Stromal cell of bone marrow (primary cell): Measurements from ENCODE around the gene LRP5.

Experiments used
- DNase-seq: peaks from one replicate; pipeline ENCODE4 v3.0.0-alpha.2; 2012; ENCODE audit warnings: low read depth

LRP5 gene

DNA sequence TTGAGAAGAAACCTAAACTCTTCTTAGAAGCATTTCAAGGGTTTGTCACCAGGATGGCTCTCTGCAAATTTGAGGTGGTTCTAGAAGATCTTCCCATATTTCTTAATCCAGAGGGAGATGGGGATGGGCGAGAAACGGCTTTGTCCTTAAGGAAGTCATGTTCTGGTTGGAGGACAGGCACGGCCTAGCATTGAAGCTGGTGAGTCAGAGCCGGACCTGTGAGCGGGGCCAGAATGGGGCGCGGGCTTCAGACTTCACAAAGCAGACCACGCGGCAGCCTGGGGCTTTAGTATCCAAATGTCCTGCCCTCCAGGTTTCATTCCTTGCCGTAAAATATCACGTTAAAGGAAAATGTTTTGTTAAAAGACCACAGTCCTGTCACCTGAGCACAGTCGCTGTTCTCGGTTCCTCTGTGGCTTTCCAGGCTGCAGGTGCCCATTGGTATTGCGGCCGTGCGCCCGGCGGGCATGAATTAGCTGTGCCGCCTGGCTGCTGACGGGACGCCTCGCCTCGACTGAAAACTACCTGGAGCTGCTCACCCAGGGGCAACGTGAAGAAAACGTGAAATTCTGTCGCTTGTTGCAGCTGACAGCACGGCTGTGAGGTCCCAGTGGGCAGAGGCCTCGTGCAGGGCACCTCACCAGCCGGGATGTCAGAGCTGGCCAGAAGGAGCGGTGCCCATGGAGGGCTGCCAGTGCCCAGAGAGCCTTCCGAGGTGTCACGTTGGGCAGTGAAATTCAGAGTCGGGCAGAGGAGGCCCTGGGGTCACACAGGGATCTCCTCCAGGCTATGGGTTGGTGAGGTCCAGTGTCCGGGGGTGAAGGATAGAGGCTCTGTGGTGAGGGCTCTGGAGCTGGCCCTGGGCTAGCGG, 59.0 kb downstream of the LRP5 start:
- DNase-seq = no peak

GRCh38 chr11:68372114-68372513, 59.7 kb downstream of the LRP5 start:
- no peak for DNase-seq

GRCh38 chr11:68372625-68373024, 60.2 kb downstream of the LRP5 start:
- no peak for DNase-seq

GRCh38 chr11:68373189-68373814, 60.9 kb downstream of the LRP5 start:
- DNase-seq = peak; percentile 57

GRCh38 chr11:68373815-68374501, 61.6 kb downstream of the LRP5 start:
- no peak for DNase-seq

GRCh38 chr11:68374531-68374930, 62.1 kb downstream of the LRP5 start:
- no peak for DNase-seq

- DNase-seq = no peak
Measured at GRCh38 chr11:68375337-68375736, 62.9 kb downstream of the LRP5 start.

GRCh38 chr11:68375766-68376165, 63.4 kb downstream of the LRP5 start:
- DNase-seq = no peak

GRCh38 chr11:68377389-68377795, 65.0 kb downstream of the LRP5 start:
- DNase-seq = no peak

GRCh38 chr11:68379206-68379605, 66.8 kb downstream of the LRP5 start:
- no peak for DNase-seq

GRCh38 chr11:68380786-68381622, 68.6 kb downstream of the LRP5 start:
- no peak for DNase-seq

DNA sequence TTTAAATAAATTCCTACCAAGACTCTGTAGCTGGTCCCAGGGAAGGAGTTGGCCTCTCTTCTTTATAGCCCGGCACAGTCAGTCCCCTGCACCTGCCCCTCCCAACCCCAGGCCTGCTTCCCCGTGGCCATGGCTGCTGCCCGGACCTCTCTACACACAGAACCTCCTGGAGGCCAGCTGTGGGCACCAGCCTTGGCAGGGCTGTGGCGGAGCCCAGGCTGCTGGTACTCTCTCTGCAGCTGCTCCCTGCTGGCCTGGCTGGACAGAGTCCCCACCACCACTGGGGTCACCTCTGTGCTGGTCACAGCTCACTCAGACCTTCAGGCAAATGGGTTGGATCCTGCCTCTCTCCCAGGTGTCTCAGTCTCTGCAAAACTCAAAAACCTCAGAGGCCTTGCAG, 69.3 kb downstream of the LRP5 start:
- no peak for DNase-seq

DNA sequence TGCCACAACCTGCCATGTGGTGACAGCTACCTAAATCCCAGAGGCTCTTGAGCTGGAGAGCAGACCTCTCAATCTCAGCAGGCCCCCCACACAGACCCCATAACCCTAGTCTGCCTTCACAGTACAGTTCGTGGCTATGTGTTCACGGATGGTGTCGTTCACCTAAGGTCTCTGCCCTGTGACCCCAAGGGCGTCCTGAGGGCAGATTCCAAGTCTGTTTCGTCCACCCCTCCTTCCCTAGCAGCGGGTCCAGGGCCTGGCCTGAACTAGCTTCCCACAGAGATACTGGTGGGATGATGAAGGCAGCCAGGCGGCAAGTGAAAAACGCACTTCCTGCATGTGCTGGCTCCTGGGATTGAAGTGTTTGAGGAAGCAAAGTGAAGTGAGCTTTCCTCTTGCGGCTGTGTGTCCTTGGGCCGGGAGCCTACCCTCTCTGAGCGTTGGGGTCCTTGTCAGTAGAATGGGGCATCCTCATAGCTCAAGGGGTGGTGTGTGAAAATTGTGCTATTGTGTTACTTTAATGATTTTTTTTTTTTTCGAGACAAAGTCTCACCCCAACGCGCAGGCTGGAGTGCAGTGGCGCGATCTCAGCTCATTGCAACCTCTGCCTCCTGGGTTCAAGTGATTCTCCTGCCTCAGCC, 70.1 kb downstream of the LRP5 start:
- no peak for DNase-seq

- DNase-seq = no peak
Measured at GRCh38 chr11:68383976-68384501, 71.6 kb downstream of the LRP5 start.

GRCh38 chr11:68384530-68385081, 72.2 kb downstream of the LRP5 start:
- no peak for DNase-seq

- DNase-seq = no peak
Measured at GRCh38 chr11:68385128-68385527, 72.7 kb downstream of the LRP5 start.

- no peak for DNase-seq
Measured at GRCh38 chr11:68386331-68386978, 74.1 kb downstream of the LRP5 start.

- no peak for DNase-seq
Measured at GRCh38 chr11:68387840-68388239, 75.4 kb downstream of the LRP5 start.

GRCh38 chr11:68388595-68389198, 76.3 kb downstream of the LRP5 start:
- no peak for DNase-seq

- DNase-seq = no peak
Measured at GRCh38 chr11:68390315-68390714, 77.9 kb downstream of the LRP5 start.
